SH-SY5Y (cell line): ENCODE measurements around the gene TSSC4.

Source experiments
- GATA2 ChIP-seq: IDR thresholded peaks from 2 replicates; pipeline ENCODE4 v1.6.1; 2011; ENCODE audit warnings: mild to moderate bottlenecking, low read depth, low read length
- GATA3 ChIP-seq: IDR thresholded peaks from 2 replicates; pipeline ENCODE4 v1.6.1; 2011; ENCODE audit warnings: low read depth, mild to moderate bottlenecking, low read length, moderate library complexity

Gene TSSC4

DNA sequence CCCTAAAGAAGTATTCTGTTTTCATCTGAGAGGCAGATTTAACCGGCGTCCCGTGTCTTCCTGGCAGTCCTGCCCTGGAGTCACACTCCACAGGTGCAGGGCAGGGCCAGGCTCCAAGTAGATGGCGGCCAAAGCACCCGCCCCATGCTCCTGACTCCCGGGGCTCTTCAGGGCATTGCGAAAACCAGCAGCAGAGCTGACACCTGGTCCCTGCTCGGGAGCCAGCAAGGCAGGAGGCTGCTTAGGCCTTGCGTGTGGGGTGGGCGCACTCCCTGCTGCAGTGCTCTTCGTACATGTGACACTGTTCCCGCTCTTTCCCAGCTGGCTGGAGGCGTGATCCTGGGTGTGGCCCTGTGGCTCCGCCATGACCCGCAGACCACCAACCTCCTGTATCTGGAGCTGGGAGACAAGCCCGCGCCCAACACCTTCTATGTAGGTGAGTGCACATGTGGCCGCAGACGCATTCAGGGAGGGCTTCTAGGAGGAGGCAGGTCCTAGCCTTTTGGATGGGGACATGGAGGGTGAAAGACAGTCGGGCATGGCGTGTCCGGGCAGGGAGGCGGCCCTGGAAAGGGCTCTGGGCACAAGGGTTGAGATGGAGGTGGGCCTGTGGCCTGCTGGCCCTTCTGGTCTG is 10.3 kb upstream of the TSSC4 start:
- no peak for TF ChIP-seq GATA2
- TF ChIP-seq GATA3 = no peak

DNA sequence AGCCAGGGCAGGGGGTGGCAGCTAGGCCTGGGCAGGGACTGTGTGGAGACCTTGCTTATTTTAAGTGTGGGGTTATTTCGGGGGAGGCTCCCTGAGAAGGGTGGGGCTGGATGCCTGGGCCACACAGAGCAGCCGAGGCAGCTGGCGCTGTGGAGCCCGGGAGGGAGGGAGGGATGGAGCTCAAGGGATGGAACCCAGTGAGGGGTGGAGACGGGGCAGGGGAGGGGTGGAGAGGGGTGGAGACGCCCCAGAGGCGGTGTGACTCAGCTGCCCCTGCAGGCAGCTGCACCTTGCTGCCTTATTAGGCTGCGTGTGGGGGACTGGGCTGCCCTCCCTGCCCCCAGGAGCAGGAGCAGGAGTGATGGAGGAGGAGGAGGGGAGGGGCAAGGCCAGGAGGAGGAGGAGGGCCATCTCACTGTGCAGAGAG is 9.8 kb upstream of the TSSC4 start:
- TF ChIP-seq GATA2 (no peak), GATA3 (no peak)

DNA sequence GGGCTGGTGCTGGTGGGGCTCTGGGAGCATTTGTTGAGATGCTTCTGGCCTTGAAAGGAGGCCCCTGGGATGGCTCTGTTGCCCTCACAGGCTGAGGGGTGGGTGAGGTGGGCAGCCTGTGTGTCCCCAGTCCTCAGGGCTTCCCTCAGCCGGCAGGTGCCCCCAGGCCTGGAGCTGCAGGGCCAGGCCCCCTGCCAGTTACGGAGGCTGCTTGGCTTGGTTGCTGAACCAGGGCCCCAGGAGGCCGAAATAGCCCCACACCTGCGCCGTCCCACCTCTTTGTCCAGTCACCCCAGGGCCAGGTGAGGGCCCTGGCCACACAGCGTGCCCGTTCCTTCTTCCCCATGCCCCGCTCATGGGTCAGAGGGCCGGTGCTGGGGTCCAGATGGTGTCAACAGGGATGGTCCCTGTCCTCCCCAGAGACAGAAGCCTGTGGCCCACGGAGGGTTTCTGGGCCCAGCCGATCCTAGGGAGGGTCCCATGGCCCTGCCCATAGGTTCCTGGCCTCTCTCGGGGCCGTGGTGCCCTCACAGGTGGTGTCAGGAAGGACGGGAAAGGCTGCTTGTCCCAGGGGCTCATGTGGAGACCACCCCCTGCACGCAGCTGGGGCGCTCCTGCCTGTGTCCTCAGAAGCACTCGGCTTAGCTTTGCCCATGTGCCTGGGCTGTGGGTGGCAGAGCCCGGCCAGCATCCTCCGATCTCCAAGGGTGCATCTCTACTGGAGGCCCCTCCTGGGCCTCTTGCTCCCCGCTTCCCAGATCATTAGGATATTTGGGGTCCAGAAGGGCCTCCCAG is 9.2 kb upstream of the TSSC4 start:
- no peak for TF ChIP-seq GATA2
- no peak for TF ChIP-seq GATA3

DNA sequence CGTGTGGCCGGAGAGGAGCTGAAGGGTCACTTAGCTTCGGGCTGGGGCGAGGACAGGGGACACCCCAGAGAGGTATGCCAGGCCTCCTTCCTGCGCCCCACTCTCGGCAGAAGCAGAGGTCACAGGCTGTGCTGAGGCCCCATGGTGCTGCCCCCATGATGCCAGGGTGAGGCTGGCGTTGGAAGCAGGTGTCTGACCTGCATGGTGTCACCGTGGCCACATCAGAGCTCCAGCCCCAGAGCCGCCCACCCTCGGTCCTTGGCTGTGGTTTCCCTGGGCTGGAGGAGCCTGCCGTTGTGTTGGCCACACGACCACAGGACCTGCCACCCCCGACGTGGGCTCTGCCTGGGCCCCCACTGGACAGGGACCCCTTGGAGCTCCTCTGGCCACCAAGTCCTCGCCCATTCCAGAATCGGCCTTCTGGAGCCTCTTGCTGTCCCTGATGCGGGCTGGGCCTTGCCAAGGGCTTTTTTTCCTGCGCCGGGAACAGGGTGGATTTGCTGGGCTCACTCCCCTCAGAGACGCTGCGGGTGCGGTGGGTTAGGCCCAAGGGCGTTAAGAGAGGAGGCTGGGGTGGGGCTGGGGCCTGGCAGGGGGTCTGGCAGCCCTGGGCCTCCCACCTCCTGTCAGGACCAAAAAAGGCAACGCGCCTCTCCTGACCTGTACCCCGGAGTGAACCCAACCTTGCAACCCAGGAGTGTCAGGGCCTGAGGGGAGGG is 8.2 kb upstream of the TSSC4 start:
- TF ChIP-seq GATA3 (no peak), GATA2 (no peak)

DNA sequence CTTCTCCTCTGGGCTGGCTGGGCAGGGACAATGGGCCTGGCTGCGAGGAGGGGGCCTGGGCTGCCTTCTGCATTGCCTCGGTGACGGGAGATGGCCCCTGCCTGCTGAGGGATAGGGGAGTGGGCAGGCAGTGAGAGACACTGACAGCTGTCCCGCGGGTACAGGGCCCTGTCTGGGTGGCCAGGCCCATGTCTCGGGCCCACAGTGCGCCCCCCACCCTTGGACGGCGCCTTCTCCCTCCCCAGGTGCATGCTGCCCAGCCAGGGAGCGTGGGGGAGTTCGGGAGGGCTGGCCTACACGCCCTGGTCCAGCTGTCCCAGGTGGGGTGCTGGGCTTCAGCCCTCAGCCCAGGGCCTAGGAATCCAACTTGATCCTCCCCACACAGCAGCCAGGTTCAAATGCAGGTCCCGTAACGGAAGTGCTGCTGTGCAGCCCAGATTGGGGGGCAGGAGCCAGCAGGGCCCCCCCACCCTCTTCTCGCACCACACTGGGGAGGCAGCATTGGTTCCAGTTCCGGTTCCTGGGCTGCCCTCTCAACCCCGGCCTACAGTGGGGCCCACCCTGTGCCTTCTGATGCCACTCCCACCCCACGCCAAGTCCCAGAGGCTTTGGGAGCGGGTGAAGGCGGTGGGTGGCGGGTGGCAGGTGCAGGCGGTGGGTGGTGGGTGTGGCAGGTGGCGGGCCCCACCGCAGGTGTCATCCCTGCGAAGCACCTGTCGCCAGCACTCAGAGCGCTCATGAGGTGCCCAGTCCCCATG is 7.3 kb upstream of the TSSC4 start:
- TF ChIP-seq GATA3 (no peak), GATA2 (no peak)

DNA sequence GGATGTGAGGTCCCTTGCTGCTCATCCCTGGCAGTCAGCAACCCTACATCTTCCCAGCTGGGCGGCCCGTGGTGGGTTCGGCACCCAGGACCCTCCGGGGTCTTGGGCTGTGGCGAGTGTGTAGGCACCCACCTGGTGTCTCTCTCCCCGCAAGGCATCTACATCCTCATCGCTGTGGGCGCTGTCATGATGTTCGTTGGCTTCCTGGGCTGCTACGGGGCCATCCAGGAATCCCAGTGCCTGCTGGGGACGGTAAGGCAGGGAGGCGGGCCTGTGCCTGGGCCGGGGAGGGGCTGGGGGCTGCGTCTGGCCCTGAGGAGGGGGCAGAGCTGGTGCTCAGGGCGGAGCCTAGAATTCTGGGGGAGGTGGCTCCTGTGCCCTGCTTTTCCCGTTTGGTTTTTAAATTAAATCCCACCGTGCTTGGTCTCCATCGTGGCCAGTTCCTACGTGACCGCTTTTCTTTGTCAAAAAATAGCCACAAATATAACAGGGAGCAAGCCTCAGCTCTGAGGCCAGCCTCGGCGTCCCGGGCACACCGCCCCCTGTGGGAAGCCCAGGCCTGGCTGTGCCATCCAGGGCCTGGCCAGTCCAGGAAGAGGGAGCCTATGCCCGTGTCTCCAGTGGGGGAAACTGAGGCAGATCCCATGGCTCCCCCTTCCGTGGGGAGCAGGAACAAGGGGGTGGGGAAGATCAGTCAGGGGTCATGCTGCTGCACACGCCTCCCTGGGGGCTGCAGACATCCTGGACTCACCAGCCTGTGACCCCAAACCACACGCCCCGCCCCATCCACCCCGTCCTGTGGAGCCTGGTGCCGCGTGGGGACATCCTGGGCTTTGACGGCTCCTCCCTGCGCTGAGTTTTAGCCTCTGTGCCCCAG is 6.4 kb upstream of the TSSC4 start:
- no peak for TF ChIP-seq GATA2
- TF ChIP-seq GATA3 = no peak

DNA sequence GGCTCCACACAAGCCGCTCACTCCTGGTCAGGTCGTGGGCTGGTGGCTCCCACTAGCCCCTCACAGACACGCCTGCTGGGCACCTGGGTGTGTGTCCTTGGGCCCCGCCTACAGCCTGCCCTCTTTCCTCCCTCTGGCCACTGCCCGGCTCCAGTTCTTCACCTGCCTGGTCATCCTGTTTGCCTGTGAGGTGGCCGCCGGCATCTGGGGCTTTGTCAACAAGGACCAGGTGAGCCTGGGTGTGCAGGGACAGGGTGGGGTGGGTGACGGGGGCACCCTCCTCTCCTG is 5.8 kb upstream of the TSSC4 start:
- TF ChIP-seq GATA2 (no peak), GATA3 (no peak)

DNA sequence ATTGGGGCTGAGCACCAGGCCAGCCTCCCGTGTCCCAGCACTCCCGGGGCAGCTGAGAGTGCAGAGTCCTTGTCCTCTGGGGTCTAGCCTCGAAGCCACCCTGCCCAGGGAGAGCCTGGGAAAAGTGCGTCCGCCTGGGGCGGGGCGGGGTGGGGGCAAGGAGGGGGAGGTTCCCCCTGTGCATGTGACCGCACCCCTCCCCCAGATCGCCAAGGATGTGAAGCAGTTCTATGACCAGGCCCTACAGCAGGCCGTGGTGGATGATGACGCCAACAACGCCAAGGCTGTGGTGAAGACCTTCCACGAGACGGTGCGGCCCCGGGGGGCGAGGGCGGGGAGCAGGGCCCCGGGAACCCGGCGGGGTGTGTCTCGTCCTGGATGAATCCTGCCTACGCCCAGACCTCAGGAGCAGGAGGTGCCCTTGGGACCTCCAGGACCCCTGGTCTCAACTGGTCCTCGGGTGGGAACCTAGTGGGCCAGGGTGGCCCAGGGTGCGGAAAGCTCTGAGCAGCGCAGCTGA is 5.3 kb upstream of the TSSC4 start:
- TF ChIP-seq GATA2 (no peak), GATA3 (no peak)

DNA sequence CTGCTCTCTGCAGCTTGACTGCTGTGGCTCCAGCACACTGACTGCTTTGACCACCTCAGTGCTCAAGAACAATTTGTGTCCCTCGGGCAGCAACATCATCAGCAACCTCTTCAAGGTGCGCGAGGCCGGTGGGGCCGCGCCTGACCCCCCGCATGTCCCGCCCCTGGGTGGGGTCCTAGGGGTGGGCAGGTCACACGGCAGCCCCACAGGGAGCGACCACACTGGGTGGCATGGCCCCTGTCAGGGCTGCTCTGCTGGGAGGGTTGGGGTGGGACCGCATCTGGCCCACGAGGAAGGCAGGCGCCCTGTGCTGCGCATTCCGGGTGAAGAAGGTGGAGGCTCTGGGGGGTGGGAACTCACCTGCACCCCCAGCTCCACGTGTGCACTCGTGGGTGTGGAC is 4.7 kb upstream of the TSSC4 start:
- TF ChIP-seq GATA2 (no peak), GATA3 (no peak)

DNA sequence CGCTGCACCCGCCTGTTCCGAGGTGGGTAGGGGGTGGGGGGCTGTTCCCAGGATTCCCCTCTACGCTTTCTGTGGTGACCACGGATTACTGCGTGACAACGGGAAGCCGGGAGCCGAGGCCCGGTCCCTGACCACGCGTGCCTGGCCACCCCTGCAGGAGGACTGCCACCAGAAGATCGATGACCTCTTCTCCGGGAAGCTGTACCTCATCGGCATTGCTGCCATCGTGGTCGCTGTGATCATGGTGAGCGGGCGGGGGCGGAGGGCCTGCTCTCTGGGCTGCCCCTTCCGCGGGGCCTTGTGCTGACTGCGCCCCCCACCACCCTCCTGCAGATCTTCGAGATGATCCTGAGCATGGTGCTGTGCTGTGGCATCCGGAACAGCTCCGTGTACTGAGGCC is 4.1 kb upstream of the TSSC4 start:
- no peak for TF ChIP-seq GATA3
- no peak for TF ChIP-seq GATA2

DNA sequence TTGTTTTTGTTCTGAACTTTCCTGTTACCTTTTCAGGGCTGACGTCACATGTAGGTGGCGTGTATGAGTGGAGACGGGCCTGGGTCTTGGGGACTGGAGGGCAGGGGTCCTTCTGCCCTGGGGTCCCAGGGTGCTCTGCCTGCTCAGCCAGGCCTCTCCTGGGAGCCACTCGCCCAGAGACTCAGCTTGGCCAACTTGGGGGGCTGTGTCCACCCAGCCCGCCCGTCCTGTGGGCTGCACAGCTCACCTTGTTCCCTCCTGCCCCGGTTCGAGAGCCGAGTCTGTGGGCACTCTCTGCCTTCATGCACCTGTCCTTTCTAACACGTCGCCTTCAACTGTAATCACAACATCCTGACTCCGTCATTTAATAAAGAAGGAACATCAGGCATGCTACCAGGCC is 3.5 kb upstream of the TSSC4 start:
- no peak for TF ChIP-seq GATA3
- TF ChIP-seq GATA2 = no peak

DNA sequence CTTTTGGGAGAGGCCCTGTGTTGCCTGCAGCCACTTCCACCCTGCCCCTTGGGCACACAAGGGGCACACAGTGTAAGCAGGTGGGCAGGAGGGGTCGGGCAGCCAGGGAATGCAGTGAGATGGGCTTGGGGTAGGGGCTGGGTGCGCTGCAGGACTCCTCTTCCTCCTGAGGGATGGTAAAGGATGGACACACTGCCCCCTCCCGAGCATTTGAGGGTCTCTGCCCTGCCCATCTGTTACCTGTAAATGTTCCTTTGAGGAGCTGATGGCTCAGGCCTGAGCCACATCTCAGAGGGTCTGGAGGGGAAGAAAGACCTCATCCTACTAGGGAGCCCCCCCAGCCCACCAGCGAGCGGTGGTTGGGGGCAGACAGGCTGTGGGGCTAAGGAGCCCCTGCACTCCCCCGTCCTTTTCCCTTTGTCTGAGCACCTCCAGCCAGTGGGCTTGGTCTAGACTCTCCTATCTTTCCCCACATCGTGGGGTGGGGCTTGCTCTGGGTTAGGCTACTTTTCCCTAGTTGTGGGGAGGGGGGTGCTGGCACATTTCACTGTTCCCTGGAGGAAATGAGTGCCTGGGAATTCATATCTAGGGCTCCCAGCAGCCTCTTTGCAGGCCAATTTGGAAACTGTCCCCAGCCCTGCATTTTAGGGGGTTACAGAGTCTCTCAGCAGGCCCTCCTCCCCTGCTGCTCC is 1.7 kb upstream of the TSSC4 start:
- TF ChIP-seq GATA2 = peak; percentile 47; the same call in 1 of the 2 replicates
- TF ChIP-seq GATA3 = no peak
